WI38 (cell line): Measurements from ENCODE around the gene NACA.
"Not testable (repeated sequence)": the region's sequence is repeated elsewhere in the genome, so short reads cannot be mapped to it uniquely, and the experiment has no call there.

Source experiments
- H3K4me3 ChIP-seq: 2 replicates; pipeline ENCODE4 v1.5.1; 2011; ENCODE audit warnings: low read depth, mild to moderate bottlenecking, control low read depth, low read length
- TF ChIP-seq, protein P1 (sequence below): IDR thresholded peaks from 2 replicates; pipeline ENCODE4 v1.5.1; 2012; ENCODE audit warnings: low read depth, mild to moderate bottlenecking, control low read depth, low read length

The NACA gene

DNA sequence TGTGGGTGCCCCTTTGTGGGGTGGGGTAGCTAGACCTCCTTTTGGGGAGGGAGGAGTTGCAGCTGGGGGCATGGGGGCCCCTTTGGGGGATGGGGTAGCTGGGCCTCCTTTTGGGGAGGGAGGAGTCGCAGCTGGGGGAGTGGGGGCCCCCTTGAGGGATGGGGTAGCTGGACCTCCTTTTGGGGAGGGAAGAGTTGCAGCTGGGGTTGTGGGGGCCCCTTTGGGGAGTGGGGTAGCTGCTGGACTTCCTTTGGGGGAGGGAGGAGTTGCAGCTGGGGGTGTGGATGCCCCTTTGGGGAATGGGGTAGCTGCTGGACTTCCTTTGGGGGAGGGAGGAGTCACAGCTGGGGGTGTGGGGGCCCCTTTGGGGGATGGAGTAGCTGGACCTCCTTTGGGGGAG lies 7.0 kb downstream of the NACA start:
- TF ChIP-seq, protein P1, sequence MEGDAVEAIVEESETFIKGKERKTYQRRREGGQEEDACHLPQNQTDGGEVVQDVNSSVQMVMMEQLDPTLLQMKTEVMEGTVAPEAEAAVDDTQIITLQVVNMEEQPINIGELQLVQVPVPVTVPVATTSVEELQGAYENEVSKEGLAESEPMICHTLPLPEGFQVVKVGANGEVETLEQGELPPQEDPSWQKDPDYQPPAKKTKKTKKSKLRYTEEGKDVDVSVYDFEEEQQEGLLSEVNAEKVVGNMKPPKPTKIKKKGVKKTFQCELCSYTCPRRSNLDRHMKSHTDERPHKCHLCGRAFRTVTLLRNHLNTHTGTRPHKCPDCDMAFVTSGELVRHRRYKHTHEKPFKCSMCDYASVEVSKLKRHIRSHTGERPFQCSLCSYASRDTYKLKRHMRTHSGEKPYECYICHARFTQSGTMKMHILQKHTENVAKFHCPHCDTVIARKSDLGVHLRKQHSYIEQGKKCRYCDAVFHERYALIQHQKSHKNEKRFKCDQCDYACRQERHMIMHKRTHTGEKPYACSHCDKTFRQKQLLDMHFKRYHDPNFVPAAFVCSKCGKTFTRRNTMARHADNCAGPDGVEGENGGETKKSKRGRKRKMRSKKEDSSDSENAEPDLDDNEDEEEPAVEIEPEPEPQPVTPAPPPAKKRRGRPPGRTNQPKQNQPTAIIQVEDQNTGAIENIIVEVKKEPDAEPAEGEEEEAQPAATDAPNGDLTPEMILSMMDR = no peak
- no peak overlapping the region for H3K4me3 ChIP-seq

DNA sequence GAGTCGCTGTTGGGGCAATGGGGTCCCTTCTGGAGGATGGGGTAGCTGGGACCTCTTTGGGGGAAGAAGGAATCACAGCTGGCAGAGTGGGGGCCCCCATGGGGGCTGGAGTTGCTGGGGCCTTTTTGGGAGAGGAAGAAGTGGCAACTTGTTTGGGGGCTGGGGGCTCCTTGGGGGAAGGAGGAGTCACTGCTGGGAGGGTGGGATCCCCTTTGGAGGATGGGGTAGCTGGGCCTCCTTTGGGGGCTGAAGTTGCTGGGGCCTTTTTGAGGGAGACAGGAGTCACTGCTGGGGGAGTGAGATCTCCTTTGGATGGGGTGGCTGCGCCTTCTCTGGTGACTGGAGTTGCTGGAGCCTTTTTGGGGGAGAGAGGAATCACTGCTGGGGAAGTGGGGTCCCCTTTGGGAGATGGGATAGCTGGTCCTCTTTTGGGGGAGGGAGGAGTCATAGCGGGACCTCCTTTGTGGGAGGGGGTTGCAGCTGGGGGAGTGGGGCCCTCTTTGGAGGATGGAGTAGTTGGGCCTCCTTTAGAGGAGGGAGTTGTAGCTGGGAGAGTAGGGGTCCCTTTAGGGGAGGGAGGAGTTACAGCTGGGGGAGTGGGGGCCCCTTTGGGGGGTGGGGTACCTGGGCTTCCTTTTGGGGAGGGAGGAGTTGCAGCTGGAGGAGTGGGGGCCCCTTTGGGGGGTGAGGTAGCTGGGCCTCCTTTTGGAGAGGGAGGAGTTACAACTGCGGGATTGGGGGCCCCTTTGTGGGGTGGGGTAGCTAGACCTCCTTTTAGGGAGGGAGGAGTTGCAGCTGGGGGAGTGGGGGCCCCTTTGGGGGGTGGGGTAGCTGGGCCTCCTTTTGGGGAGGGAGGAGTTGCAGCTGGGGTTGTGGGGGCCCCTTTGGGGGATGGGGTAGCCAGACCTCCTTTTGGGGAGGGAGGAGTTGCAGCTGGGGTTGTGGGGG lies 7.9 kb downstream of the NACA start:
- H3K4me3 ChIP-seq = no peak overlapping the region

DNA sequence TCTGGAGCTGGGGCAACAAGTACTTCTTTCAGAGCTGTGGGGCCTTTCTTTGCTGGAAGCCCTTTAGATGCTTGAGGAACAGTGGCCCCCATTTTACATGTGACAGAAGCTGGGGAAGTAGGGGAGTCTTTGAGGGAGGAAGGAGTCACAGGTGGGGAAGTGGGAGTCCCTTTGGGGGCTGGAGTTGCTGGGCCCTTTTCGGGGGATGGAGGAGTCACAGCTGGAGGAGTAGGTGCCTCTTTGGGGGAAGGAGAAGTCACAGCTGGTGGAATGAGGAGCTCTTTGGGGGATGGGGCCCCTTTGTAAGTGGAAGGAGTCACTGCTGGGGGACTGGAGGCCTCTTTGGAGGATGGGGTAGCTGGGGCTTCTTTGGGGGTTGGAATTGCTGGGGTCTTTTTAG lies 8.6 kb downstream of the NACA start:
- no peak overlapping the region for H3K4me3 ChIP-seq
- TF ChIP-seq, protein P1 = no peak

More for the DNA sequence above, 7.9 kb downstream of the NACA start:
- TF ChIP-seq, protein P1 = no peak

DNA sequence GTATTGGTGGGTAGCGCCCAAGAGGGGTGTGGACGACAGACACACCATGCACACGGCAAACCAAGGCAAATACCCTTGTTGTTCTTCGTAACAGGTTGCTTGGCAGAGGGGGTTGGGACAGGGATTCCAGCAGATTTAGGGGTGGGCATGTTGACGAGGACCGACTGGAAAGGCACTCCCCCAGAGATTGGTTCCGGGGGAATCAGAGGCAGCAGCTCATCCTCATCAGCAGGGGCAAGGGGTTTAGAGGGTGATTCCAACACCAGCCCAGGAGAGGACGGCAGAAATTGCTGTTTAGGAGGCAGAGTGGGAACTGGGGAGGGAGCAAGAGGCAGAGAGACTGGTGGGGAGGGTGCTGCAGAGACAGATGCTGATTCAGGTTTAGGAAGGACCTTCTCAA lies 9.3 kb downstream of the NACA start:
- TF ChIP-seq, protein P1 = no peak

DNA sequence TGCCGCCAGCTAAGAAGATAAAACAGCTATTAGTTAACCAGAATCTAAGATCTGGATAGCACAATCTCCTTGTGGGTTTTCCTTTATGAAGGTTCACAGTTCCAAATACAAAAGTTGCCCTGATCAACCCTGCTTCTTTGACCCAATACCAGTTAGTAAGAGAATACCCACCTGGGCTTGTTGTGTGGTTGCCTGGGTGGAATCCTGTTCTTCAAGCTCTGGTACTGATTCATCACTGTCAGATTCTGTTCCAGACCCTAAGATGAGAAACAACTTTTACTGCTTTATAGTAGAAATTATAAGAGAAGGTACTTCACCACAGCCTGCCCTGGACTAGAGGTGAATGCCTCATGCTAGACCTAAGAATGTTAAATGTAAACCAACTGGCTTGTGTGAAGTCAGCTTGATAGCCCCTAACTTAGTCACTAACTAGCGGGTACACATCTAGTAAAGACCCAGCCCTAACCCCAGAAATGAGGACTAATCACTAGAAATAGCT lies 10.6 kb downstream of the NACA start:
- TF ChIP-seq, protein P1 = no peak
- H3K4me3 ChIP-seq = no peak overlapping the region

More for the DNA sequence above, 9.3 kb downstream of the NACA start:
- no peak overlapping the region for H3K4me3 ChIP-seq

DNA sequence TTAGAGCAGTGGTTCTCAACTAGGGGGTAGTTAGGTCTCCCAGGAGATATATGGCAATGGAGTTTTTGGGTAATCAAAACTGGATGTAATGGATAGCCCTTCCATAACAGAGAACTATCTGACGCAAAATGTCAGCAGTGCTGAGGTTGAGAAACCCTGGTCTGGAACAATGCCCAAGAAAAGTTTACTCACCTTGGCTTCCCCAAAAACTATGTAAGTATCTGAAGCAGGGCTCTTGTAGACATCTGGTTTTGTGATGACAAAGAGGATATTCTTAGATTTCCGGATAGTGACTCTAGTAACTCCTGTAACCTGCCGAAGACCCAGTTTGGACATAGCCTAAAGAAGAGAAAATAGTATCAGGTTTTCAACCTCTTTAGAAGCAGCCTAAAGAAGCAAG lies 11.8 kb downstream of the NACA start:
- H3K4me3 ChIP-seq = no peak overlapping the region
- TF ChIP-seq, protein P1 = no peak

DNA sequence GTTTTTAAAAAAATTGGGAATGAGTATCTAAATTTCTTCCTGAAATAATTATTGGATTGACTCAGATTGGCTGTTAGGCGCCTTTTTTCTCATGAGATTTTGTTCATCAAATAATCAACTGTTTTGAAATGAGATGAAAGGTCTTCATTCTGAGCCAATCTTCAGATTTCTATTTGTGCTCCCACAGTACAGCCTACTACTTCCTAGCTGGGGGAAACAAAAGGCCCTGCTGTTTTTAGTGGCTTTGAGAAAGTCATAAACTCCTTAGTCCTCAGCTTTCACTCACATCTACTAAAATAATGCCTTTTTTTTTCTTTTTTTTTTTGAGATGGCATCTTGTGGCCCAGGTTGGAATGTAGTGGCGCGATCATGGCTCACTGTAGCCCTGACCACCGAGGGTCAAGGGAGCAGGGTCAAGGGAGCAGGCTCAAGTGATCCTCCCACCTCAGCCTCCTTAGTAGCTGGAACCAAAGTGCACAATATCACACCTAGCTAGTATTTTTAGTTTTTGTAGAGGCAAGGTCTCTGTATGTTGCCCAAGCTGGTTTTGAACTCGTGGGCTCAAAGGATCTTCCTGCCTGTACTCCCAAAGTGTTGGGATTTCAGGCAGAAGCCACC lies 15.2 kb downstream of the NACA start:
- TF ChIP-seq, protein P1 = no peak
- H3K4me3 ChIP-seq = no peak overlapping the region

DNA sequence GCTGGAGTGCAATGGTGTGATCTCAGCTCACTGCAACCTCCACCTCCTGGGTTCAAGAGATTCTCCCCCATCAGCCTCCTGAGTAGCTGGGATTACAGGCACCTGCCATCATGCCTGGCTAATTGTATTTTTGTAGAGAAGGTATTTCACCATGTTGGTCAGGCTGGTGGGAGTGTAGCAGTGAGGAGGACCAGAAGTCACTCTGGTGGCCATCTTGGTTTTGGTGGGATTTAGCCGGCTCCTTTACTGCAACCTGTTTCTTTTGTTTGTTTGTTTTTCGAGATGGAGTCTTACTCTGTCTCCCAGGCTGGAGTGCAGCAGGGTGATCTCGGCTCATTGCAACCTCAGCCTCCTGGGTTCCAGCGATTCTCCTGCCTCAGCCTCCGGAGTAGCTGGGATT lies 20.6 kb downstream of the NACA start:
- not testable (repeated sequence) for H3K4me3 ChIP-seq
